ENCODE results near the gene ANKRD11. TPM values are rescaled to one million over a fixed set of nuclear protein-coding genes. Genes with fewer than 3 reads are reported as not detected.
A peak's percentile ranks its signal among the peaks of the same experiment; 100 is the strongest.
"Not testable (repeated sequence)": the region's sequence is repeated elsewhere in the genome, so short reads cannot be mapped to it uniquely, and the experiment has no call there.

The ANKRD11 gene
- total RNA-seq, 1 donor, result 97.4 TPM

GRCh38 chr16:89331371-89332109, 158.8 kb downstream of the ANKRD11 start:
- H3K4me2 ChIP-seq (ENCODE audit: insufficient read depth, low read length), result no peak overlapping the region
- peaks cover 38% of the 10 kb centered on the region for H3K4me1 ChIP-seq (ENCODE audit: insufficient read depth, low read length)
- DNase-seq (ENCODE audit: insufficient read length, low spot score, missing footprints), result peak; percentile 30
- H3K4me3 ChIP-seq (ENCODE audit: insufficient read depth, low read length), result no peak overlapping the region
- no peaks in the 10 kb centered on the region for H3K9me3 ChIP-seq (ENCODE audit: low read depth, low read length)
- TF ChIP-seq CTCF (IDR thresholded peaks at IDR 0.05; ENCODE audit: extremely low read depth, low read depth, low read length), result no peak
- H3K79me2 ChIP-seq (ENCODE audit: insufficient read depth, low read length), result peaks cover 97% of the 10 kb centered on the region
- H4K20me1 ChIP-seq (ENCODE audit: insufficient read depth, low read length), result peaks cover 53% of the 10 kb centered on the region
- no peaks in the 10 kb centered on the region for H3K27me3 ChIP-seq (ENCODE audit: insufficient read depth, low read length)
- no peak overlapping the region for H2AFZ ChIP-seq (ENCODE audit: low read length)
- no peaks in the 10 kb centered on the region for H3K36me3 ChIP-seq (ENCODE audit: insufficient read depth, low read length)
- peak overlapping the region; percentile 89 for H3K27ac ChIP-seq (ENCODE audit: low read depth, low read length)

GRCh38 chr16:89330177-89330856, 160.0 kb downstream of the ANKRD11 start:
- peak overlapping the region; percentile 34 for H3K4me2 ChIP-seq (ENCODE audit: insufficient read depth, low read length)
- H3K27me3 ChIP-seq (ENCODE audit: insufficient read depth, low read length), result no peaks in the 10 kb centered on the region
- peaks cover 41% of the 10 kb centered on the region for H4K20me1 ChIP-seq (ENCODE audit: insufficient read depth, low read length)
- peak overlapping the region; percentile 56 for H3K27ac ChIP-seq (ENCODE audit: low read depth, low read length)
- no peaks in the 10 kb centered on the region for H3K36me3 ChIP-seq (ENCODE audit: insufficient read depth, low read length)
- no peak overlapping the region for H3K4me3 ChIP-seq (ENCODE audit: insufficient read depth, low read length)
- peaks cover 50% of the 10 kb centered on the region for H3K4me1 ChIP-seq (ENCODE audit: insufficient read depth, low read length)
- H3K9me3 ChIP-seq (ENCODE audit: low read depth, low read length), result no peaks in the 10 kb centered on the region
- DNase-seq (ENCODE audit: insufficient read length, low spot score, missing footprints), result peak; percentile 84
- peaks cover 97% of the 10 kb centered on the region for H3K79me2 ChIP-seq (ENCODE audit: insufficient read depth, low read length)
- no peak for TF ChIP-seq CTCF (IDR thresholded peaks at IDR 0.05; ENCODE audit: extremely low read depth, low read depth, low read length)
- no peak overlapping the region for H2AFZ ChIP-seq (ENCODE audit: low read length)

- H2AFZ ChIP-seq (ENCODE audit: low read length); H3K4me3 ChIP-seq (ENCODE audit: insufficient read depth, low read length); H3K36me3 ChIP-seq (ENCODE audit: insufficient read depth, low read length); DNase-seq (ENCODE audit: insufficient read length, low spot score, missing footprints); H3K9me3 ChIP-seq (ENCODE audit: low read depth, low read length); H3K27me3 ChIP-seq (ENCODE audit: insufficient read depth, low read length): not testable (repeated sequence)
- peak overlapping the region; percentile 58 for H3K27ac ChIP-seq (ENCODE audit: low read depth, low read length)
- H4K20me1 ChIP-seq (ENCODE audit: insufficient read depth, low read length), result peaks cover 35% of the 10 kb centered on the region
- H3K4me1 ChIP-seq (ENCODE audit: insufficient read depth, low read length), result peaks cover 55% of the 10 kb centered on the region
- H3K79me2 ChIP-seq (ENCODE audit: insufficient read depth, low read length), result peaks cover 97% of the 10 kb centered on the region
- H3K4me2 ChIP-seq (ENCODE audit: insufficient read depth, low read length), result peak overlapping the region; percentile 34
Observed at GRCh38 chr16:89329830-89330176, 160.6 kb downstream of the ANKRD11 start.

- Histone ChIP-seq H4K20me1 (ENCODE audit: insufficient read depth, low read length) (peaks cover 25% of the 10 kb centered on the region), H3K27ac (ENCODE audit: low read depth, low read length) (peak overlapping the region; percentile 96), H3K79me2 (ENCODE audit: insufficient read depth, low read length) (peaks cover 97% of the 10 kb centered on the region), H3K4me1 (ENCODE audit: insufficient read depth, low read length) (peaks cover 56% of the 10 kb centered on the region)
- not testable (repeated sequence) for H3K4me2 ChIP-seq (ENCODE audit: insufficient read depth, low read length); H3K27me3 ChIP-seq (ENCODE audit: insufficient read depth, low read length); H3K9me3 ChIP-seq (ENCODE audit: low read depth, low read length); H2AFZ ChIP-seq (ENCODE audit: low read length); H3K4me3 ChIP-seq (ENCODE audit: insufficient read depth, low read length); DNase-seq (ENCODE audit: insufficient read length, low spot score, missing footprints); H3K36me3 ChIP-seq (ENCODE audit: insufficient read depth, low read length)
Observed at GRCh38 chr16:89328412-89329400, 161.7 kb downstream of the ANKRD11 start.
